Measurements from ENCODE around the gene TMEM245.
"Not testable (repeated sequence)": the region's sequence is repeated elsewhere in the genome, so short reads cannot be mapped to it uniquely, and the experiment has no call there.

TMEM245 gene

GRCh38 chr9:109132567-109133021 is 12.8 kb upstream of the TMEM245 start:
- DNase-seq (ENCODE audit: low spot score): no peak

GRCh38 chr9:109129470-109130197 is 9.9 kb upstream of the TMEM245 start:
- no peak for DNase-seq (ENCODE audit: low spot score)

GRCh38 chr9:109126671-109127070 is 6.9 kb upstream of the TMEM245 start:
- not testable (repeated sequence) for DNase-seq (ENCODE audit: low spot score)

- DNase-seq (ENCODE audit: low spot score): no peak
Observed at GRCh38 chr9:109124121-109124520, 4.4 kb upstream of the TMEM245 start.

GRCh38 chr9:109122726-109123621 is 3.2 kb upstream of the TMEM245 start:
- DNase-seq (ENCODE audit: low spot score): no peak

GRCh38 chr9:109121232-109121796 is 1.6 kb upstream of the TMEM245 start:
- no peak for DNase-seq (ENCODE audit: low spot score)

- no peak for DNase-seq (ENCODE audit: low spot score)
Observed at GRCh38 chr9:109120204-109120789, 550 bp upstream of the TMEM245 start.

GRCh38 chr9:109118808-109119438 is 824 bp downstream of the TMEM245 start:
- DNase-seq (ENCODE audit: low spot score): peak; percentile 19

- DNase-seq (ENCODE audit: low spot score): peak; percentile 36
Observed at GRCh38 chr9:109117856-109118807, 1.6 kb downstream of the TMEM245 start.

GRCh38 chr9:109115931-109116526 is 3.7 kb downstream of the TMEM245 start:
- no peak for DNase-seq (ENCODE audit: low spot score)

- no peak for DNase-seq (ENCODE audit: low spot score)
Observed at GRCh38 chr9:109114670-109115069, 5.1 kb downstream of the TMEM245 start.

GRCh38 chr9:109113892-109114609 is 5.7 kb downstream of the TMEM245 start:
- no peak for DNase-seq (ENCODE audit: low spot score)

- no peak for DNase-seq (ENCODE audit: low spot score)
Observed at GRCh38 chr9:109113254-109113653, 6.5 kb downstream of the TMEM245 start.

- DNase-seq (ENCODE audit: low spot score): peak; percentile 39
Observed at GRCh38 chr9:109110329-109111021, 9.3 kb downstream of the TMEM245 start.

GRCh38 chr9:109109967-109110328 is 9.8 kb downstream of the TMEM245 start:
- no peak for DNase-seq (ENCODE audit: low spot score)

GRCh38 chr9:109108318-109108717 is 11.4 kb downstream of the TMEM245 start:
- no peak for DNase-seq (ENCODE audit: low spot score)

GRCh38 chr9:109107402-109108240 is 12.1 kb downstream of the TMEM245 start:
- peak; percentile 54 for DNase-seq (ENCODE audit: low spot score)

GRCh38 chr9:109101810-109102209 is 17.9 kb downstream of the TMEM245 start:
- DNase-seq (ENCODE audit: low spot score): peak; percentile 28

All from GM03348 (cell line).